HEK293 (cell line): Measurements from ENCODE around the gene MANF.

ENCODE experiments used
- CTCF ChIA-PET: fragments of 350-600 bp; formaldehyde crosslinking; extraction: SDS; loops from one replicate; lab custom pipeline; 2021; ENCODE audit warnings: antibody characterized with exemption; lab: Yijun Ruan, JAX
- POLR2A ChIA-PET: fragments of 300-600 bp; formaldehyde crosslinking; extraction: SDS; loops from one replicate; lab custom pipeline; 2020; ENCODE audit warnings: antibody characterized with exemption, inconsistent platforms; lab: Yijun Ruan, JAX
- H3K27ac ChIP-seq: fragments of 200-500 bp; sonication (Bioruptor generic); 2 replicates; pipeline ENCODE4 v1.5.1; 2014; ENCODE audit warnings: low read depth, low read length, control low read depth, inconsistent platforms; ENCODE audit errors: extremely low read depth
- H3K36me3 ChIP-seq, 2 experiments: fragments of 200-500 bp in 1 of 2; sonication (Bioruptor generic) in 1 of 2; 1 replicate in 1 of 2; 2 replicates in 1 of 2; pipeline ENCODE4 v1.5.1; 2014 to 2017; ENCODE audit warnings: inconsistent platforms in 2 of 2, low read length in 2 of 2; ENCODE audit not compliant: control insufficient read depth in 2 of 2, insufficient read depth in 1 of 2
- H3K4me1 ChIP-seq: fragments of 200-500 bp; sonication (Bioruptor generic); 2 replicates; pipeline ENCODE4 v1.5.1; 2014; ENCODE audit warnings: mild to moderate bottlenecking, low read length, inconsistent platforms; ENCODE audit not compliant: control insufficient read depth, insufficient read depth
- H3K4me3 ChIP-seq: 2 replicates; pipeline ENCODE4 v1.5.1; 2011; ENCODE audit warnings: low read depth, mild to moderate bottlenecking, control low read depth, low read length, moderate library complexity
- H3K9me3 ChIP-seq: fragments of 200-500 bp; sonication (Bioruptor generic); 2 replicates; pipeline ENCODE4 v1.5.1; 2014; ENCODE audit warnings: low read depth, low read length, inconsistent platforms; ENCODE audit not compliant: control insufficient read depth, insufficient read depth
- BCL11B ChIP-seq: fragments of 450-650 bp; formaldehyde crosslinking; IDR thresholded peaks from 2 replicates; pipeline ENCODE4 v1.5.1; 2016; ENCODE audit warnings: low read depth, missing biosample characterization, missing genetic modification characterization
- HOXD13 ChIP-seq: sonication (generic); formaldehyde crosslinking; IDR thresholded peaks from 2 replicates; pipeline ENCODE4 v1.8.0; 2022; ENCODE audit warnings: missing genetic modification reagents, borderline replicate concordance
- REST ChIP-seq: fragments of 450-650 bp; formaldehyde crosslinking; IDR thresholded peaks from 2 replicates; pipeline ENCODE4 v1.5.1; 2016; ENCODE audit warnings: missing biosample characterization, missing genetic modification characterization
- YY1 ChIP-seq: fragments of 450-650 bp; formaldehyde crosslinking; IDR thresholded peaks from 2 replicates; pipeline ENCODE4 v1.5.1; 2018; ENCODE audit warnings: missing biosample characterization, missing genetic modification characterization
- ZFP69B ChIP-seq: fragments of 450-650 bp; formaldehyde crosslinking; IDR thresholded peaks from 2 replicates; pipeline ENCODE4 v1.5.1; 2016; ENCODE audit warnings: missing biosample characterization, missing genetic modification characterization
- ZNF174 ChIP-seq: fragments of 450-650 bp; formaldehyde crosslinking; IDR thresholded peaks from 2 replicates; pipeline ENCODE4 v1.5.0; 2017; ENCODE audit warnings: missing biosample characterization, mild to moderate bottlenecking, missing genetic modification characterization
- ZNF266 ChIP-seq: fragments of 450-650 bp; formaldehyde crosslinking; IDR thresholded peaks from 2 replicates; pipeline ENCODE4 v1.5.1; 2016; ENCODE audit warnings: missing biosample characterization, missing genetic modification characterization, low read depth
- ZNF473 ChIP-seq: fragments of 450-650 bp; formaldehyde crosslinking; IDR thresholded peaks from 2 replicates; pipeline ENCODE4 v1.5.1; 2017; ENCODE audit warnings: missing biosample characterization, missing genetic modification characterization
- ZNF530 ChIP-seq: fragments of 450-650 bp; formaldehyde crosslinking; IDR thresholded peaks from 2 replicates; pipeline ENCODE4 v1.5.1; 2016; ENCODE audit warnings: low read depth, missing biosample characterization, missing genetic modification characterization
- ZNF544 ChIP-seq: fragments of 450-650 bp; formaldehyde crosslinking; IDR thresholded peaks from 2 replicates; pipeline ENCODE4 v1.5.0; 2017; ENCODE audit warnings: missing biosample characterization, missing genetic modification characterization
- ZNF654 ChIP-seq: fragments of 450-650 bp; formaldehyde crosslinking; IDR thresholded peaks from 2 replicates; pipeline ENCODE4 v1.5.1; 2016; ENCODE audit warnings: low read depth, missing biosample characterization, missing genetic modification characterization
- ZNF837 ChIP-seq: fragments of 450-650 bp; formaldehyde crosslinking; IDR thresholded peaks from 2 replicates; pipeline ENCODE4 v1.5.1; 2016; ENCODE audit warnings: missing biosample characterization, missing genetic modification characterization
- ZSCAN30 ChIP-seq: fragments of 450-650 bp; IDR thresholded peaks from 2 replicates; pipeline ENCODE4 v1.5.1; 2018; ENCODE audit warnings: missing biosample characterization, mild to moderate bottlenecking, missing genetic modification characterization, moderate library complexity
- ZSCAN5A ChIP-seq: fragments of 450-650 bp; formaldehyde crosslinking; IDR thresholded peaks from 2 replicates; pipeline ENCODE4 v1.5.1; 2016; ENCODE audit warnings: missing biosample characterization, missing genetic modification characterization
- TF ChIP-seq, protein P1 (sequence below): fragments of 450-650 bp; formaldehyde crosslinking; IDR thresholded peaks from 2 replicates; pipeline ENCODE4 v1.5.1; 2017; ENCODE audit warnings: missing biosample characterization, missing genetic modification characterization

Gene MANF

DNA sequence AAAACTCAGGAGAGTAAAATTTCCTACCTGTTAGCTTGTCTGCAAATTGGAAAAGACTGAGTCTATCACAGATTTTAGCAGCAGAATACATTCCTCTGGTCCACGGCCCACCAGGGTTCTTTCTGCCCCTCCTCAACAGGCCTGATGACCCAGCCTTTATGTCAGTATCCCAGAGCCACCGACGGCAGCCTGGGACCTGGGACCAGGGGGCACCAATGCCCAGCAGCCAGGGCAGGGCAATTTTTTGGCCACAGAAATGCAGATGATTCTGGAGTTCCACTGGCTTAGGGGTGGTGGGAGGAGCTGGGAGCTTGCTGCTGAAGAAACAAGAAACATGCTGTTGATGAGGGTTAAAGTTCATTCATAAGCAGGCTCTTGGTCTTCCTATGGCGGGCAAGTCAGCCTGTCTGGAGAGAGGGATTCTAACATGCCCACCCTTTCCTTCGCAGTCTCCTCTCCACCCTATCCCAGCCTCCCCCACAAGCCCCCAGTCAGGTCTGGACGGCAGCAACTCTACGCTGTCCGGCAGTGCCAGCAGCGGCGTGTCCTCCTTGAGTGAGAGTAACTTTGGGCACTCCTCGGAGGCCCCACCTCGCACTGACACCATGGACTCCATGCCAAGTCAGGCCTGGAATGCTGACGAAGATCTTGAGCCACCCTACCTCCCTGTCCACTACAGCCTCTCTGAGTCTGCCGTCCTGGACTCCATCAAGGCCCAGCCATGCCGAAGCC lies 4.3 kb upstream of the MANF start:
- no peak overlapping the region for H3K4me3 ChIP-seq
- CTCF ChIA-PET = interaction anchor here (0.6 to 1.5 kb wide), 2 partner anchors 159 to 281 kb away, joined by 3 to 5 read pairs; no protein-coding TSS in a partner anchor
- H3K27ac ChIP-seq = no peak overlapping the region
- peaks cover 0 to 29% of the 10 kb centered on the region in 2 experiments; a peak in 1 of 3 replicates for H3K36me3 ChIP-seq
- no peaks in the 10 kb centered on the region for H3K9me3 ChIP-seq
- POLR2A ChIA-PET = interaction anchor here (0.5 kb wide), 1 partner anchor 1067 kb away, joined by 3 read pairs; no protein-coding TSS in a partner anchor
- TF ChIP-seq ZNF544 = no peak
- H3K4me1 ChIP-seq = no peaks in the 10 kb centered on the region

GRCh38 chr3:51381333-51381705 lies 3.8 kb upstream of the MANF start:
- no peak overlapping the region for H3K4me3 ChIP-seq
- H3K27ac ChIP-seq = no peak overlapping the region
- no peaks in the 10 kb centered on the region for H3K9me3 ChIP-seq
- ChIA-PET CTCF (no interaction called here), POLR2A (no interaction called here)
- no peak for TF ChIP-seq ZFP69B (tag by site-specific recombination)
- no peak for TF ChIP-seq YY1 (tag by site-specific recombination)
- no peak for TF ChIP-seq ZNF530 (tag by site-specific recombination)
- TF ChIP-seq ZNF654 (tag by site-specific recombination) = no peak
- no peak for TF ChIP-seq ZNF174
- no peak for TF ChIP-seq ZNF837 (tag by site-specific recombination)
- TF ChIP-seq REST (tag by site-specific recombination) = no peak
- no peak for TF ChIP-seq ZSCAN5A (tag by site-specific recombination)
- no peak for TF ChIP-seq ZNF473 (tag by site-specific recombination)
- no peak for TF ChIP-seq ZSCAN30 (tag by site-specific recombination)
- TF ChIP-seq HOXD13 (CRISPR knock-in tag) = no peak
- TF ChIP-seq, protein P1, sequence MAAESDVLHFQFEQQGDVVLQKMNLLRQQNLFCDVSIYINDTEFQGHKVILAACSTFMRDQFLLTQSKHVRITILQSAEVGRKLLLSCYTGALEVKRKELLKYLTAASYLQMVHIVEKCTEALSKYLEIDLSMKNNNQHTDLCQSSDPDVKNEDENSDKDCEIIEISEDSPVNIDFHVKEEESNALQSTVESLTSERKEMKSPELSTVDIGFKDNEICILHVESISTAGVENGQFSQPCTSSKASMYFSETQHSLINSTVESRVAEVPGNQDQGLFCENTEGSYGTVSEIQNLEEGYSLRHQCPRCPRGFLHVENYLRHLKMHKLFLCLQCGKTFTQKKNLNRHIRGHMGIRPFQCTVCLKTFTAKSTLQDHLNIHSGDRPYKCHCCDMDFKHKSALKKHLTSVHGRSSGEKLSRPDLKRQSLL (tag by site-specific recombination) = no peak
- no peak for TF ChIP-seq BCL11B (tag by site-specific recombination)
- no peak for TF ChIP-seq ZNF266 (tag by site-specific recombination)
- no peaks in the 10 kb centered on the region for H3K4me1 ChIP-seq
- H3K36me3 ChIP-seq = peaks cover 0 to 30% of the 10 kb centered on the region in 2 experiments; a peak in 1 of 3 replicates
